PFSK-1 (cell line): ENCODE measurements around the gene PLA2G2E.

ENCODE experiments used
- FOXP2 ChIP-seq: optimal IDR thresholded peaks from 2 replicates; pipeline ENCODE3; 2011; ENCODE audit warnings: borderline replicate concordance, control low read depth, inconsistent platforms; ENCODE audit not compliant: insufficient read depth; ENCODE audit errors: extremely low read length, extremely low read depth
- POLR2AphosphoS5 ChIP-seq: IDR thresholded peaks from 2 replicates; pipeline ENCODE4 v1.6.1; 2012; ENCODE audit warnings: low read depth, mild to moderate bottlenecking, control low read depth, low read length, moderate library complexity
- SIN3A ChIP-seq: IDR thresholded peaks from 2 replicates; pipeline ENCODE4 v1.6.1; 2012; ENCODE audit warnings: mild to moderate bottlenecking, low read length, moderate library complexity, borderline replicate concordance; ENCODE audit not compliant: insufficient read depth
- TAF1 ChIP-seq: IDR thresholded peaks from 2 replicates; pipeline ENCODE4 v1.6.1; 2012; ENCODE audit warnings: low read length, control low read depth, borderline replicate concordance; ENCODE audit not compliant: insufficient read depth
- TF ChIP-seq, protein P1 (sequence below), 2 experiments: IDR thresholded peaks; 2 replicates each; pipeline versions ENCODE4 v1.6.1 to v1.8.0; 2011 to 2012; ENCODE audit warnings: low read depth in 2 of 2, low read length in 2 of 2, control low read depth in 1 of 2, inconsistent platforms in 1 of 2, mild to moderate bottlenecking in 1 of 2, moderate library complexity in 1 of 2; ENCODE audit not compliant: insufficient read depth in 1 of 2

Gene PLA2G2E

GRCh38 chr1:19954059-19954458 lies 30.6 kb upstream of the PLA2G2E start:
- TF ChIP-seq TAF1 (no peak), FOXP2 (no peak), POLR2AphosphoS5 (no peak), SIN3A (no peak)
- TF ChIP-seq, protein P1, sequence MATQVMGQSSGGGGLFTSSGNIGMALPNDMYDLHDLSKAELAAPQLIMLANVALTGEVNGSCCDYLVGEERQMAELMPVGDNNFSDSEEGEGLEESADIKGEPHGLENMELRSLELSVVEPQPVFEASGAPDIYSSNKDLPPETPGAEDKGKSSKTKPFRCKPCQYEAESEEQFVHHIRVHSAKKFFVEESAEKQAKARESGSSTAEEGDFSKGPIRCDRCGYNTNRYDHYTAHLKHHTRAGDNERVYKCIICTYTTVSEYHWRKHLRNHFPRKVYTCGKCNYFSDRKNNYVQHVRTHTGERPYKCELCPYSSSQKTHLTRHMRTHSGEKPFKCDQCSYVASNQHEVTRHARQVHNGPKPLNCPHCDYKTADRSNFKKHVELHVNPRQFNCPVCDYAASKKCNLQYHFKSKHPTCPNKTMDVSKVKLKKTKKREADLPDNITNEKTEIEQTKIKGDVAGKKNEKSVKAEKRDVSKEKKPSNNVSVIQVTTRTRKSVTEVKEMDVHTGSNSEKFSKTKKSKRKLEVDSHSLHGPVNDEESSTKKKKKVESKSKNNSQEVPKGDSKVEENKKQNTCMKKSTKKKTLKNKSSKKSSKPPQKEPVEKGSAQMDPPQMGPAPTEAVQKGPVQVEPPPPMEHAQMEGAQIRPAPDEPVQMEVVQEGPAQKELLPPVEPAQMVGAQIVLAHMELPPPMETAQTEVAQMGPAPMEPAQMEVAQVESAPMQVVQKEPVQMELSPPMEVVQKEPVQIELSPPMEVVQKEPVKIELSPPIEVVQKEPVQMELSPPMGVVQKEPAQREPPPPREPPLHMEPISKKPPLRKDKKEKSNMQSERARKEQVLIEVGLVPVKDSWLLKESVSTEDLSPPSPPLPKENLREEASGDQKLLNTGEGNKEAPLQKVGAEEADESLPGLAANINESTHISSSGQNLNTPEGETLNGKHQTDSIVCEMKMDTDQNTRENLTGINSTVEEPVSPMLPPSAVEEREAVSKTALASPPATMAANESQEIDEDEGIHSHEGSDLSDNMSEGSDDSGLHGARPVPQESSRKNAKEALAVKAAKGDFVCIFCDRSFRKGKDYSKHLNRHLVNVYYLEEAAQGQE (IDR thresholded peaks at IDR 0.05; ENCODE audit: insufficient read depth in 1 of 2, low read depth in 2 of 2, low read length in 2 of 2) = no peak

DNA sequence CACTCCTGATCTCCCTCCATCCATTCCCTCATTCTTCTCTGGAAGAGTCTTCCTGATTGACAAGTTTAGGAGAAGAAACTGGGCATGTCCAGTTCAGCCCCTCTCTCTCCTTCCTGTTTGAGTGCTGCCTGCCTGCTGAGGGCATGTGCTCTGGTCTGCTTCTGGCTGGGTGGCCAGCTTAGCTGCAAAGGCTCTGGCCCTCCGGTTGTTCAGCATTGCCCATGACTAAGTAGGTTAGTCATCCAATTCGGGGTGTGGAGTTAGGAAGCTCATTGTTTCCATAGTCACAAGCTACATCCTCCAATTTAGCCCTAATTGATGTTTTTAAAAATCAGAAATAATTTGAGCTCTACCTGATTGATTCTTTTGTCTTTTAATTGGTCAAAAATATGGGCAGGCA lies 25.6 kb upstream of the PLA2G2E start:
- no peak for TF ChIP-seq FOXP2
- TF ChIP-seq, protein P1 (IDR thresholded peaks at IDR 0.05; ENCODE audit: insufficient read depth in 1 of 2, low read depth in 2 of 2, low read length in 2 of 2) = no peak
- no peak for TF ChIP-seq POLR2AphosphoS5
- no peak for TF ChIP-seq SIN3A
- no peak for TF ChIP-seq TAF1

GRCh38 chr1:19946971-19947370 lies 23.6 kb upstream of the PLA2G2E start:
- TF ChIP-seq, protein P1 (IDR thresholded peaks at IDR 0.05; ENCODE audit: insufficient read depth in 1 of 2, low read depth in 2 of 2, low read length in 2 of 2) = no peak
- TF ChIP-seq POLR2AphosphoS5 (no peak), SIN3A (no peak), FOXP2 (no peak), TAF1 (no peak)

DNA sequence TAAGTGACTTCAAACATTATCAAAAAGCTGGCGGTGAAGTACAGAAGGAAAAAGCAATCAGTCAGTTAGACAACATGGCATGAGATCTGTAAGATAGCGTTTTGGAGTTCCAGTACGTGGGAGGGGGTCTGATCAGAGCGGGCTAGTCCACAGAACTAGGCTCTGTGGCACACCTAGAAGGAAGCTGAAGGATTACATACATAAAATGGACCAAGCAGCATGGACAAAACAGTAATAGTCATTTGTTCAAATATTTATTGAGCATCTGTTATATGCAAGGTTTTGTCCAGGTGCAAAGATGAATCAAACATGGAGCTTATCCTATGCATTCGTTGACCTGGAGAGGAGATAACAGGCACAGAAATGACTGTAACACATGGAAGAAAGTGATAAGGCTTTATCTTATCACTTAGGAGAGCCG lies 22.9 kb upstream of the PLA2G2E start:
- TF ChIP-seq, protein P1 (IDR thresholded peaks at IDR 0.05; ENCODE audit: insufficient read depth in 1 of 2, low read depth in 2 of 2, low read length in 2 of 2) = no peak
- no peak for TF ChIP-seq TAF1
- TF ChIP-seq SIN3A = no peak
- no peak for TF ChIP-seq POLR2AphosphoS5
- TF ChIP-seq FOXP2 = no peak

GRCh38 chr1:19945914-19946313 lies 22.5 kb upstream of the PLA2G2E start:
- TF ChIP-seq POLR2AphosphoS5 (no peak), FOXP2 (no peak), TAF1 (no peak), SIN3A (no peak)
- TF ChIP-seq, protein P1 (IDR thresholded peaks at IDR 0.05; ENCODE audit: insufficient read depth in 1 of 2, low read depth in 2 of 2, low read length in 2 of 2) = no peak
